Measurements from ENCODE around the gene USP10.

USP10 gene

GRCh38 chr16:84700446-84701300 is 873 bp downstream of the USP10 start:
- WGBS: 0% methylated on average over 15 of the region's 28 CpGs
- H2BK12ac ChIP-seq (ENCODE audit: low read length in 2 of 2): no peak overlapping the region

GRCh38 chr16:84703681-84704080 is 3.9 kb downstream of the USP10 start:
- no peak overlapping the region for H2BK12ac ChIP-seq (ENCODE audit: low read length in 2 of 2)
- peaks cover 0 to 2% of the 10 kb centered on the region in 2 experiments for H3K36me3 ChIP-seq (ENCODE audit: control insufficient read depth in 1 of 2, insufficient read depth in 2 of 2, low read depth in 1 of 2, low read length in 2 of 2)
- no peak overlapping the region for H2AFZ ChIP-seq (ENCODE audit: low read depth, low read length)
- no peak overlapping the region for H3K14ac ChIP-seq (ENCODE audit: low read length in 2 of 2)
- DNase-seq: peak; percentile 33
- no peak overlapping the region for H3K23ac ChIP-seq (ENCODE audit: low read length in 2 of 2)
- no peak overlapping the region for H2AK5ac ChIP-seq (ENCODE audit: low read length, severe bottlenecking)
- H2BK5ac ChIP-seq (ENCODE audit: low read depth, low read length, poor library complexity, severe bottlenecking): no peak overlapping the region
- H3K4ac ChIP-seq (ENCODE audit: low read depth in 1 of 2, low read length in 2 of 2): no peak overlapping the region
- H2BK15ac ChIP-seq (ENCODE audit: low read depth, poor library complexity, severe bottlenecking): no peak overlapping the region
- H4K91ac ChIP-seq (ENCODE audit: low read length): no peak overlapping the region
- H3K18ac ChIP-seq (ENCODE audit: low read depth in 1 of 2, low read length in 2 of 2): no peak overlapping the region
- no peaks in the 10 kb centered on the region for H3K27me3 ChIP-seq (ENCODE audit: control insufficient read depth in 1 of 2, insufficient read depth in 1 of 2, low read length in 2 of 2)
- no peak overlapping the region for H2BK120ac ChIP-seq (ENCODE audit: low read depth, low read length)
- peaks cover 3% of the 10 kb centered on the region for H3K79me1 ChIP-seq (replicated peaks; ENCODE audit: low read length, poor library complexity, severe bottlenecking)
- no peak overlapping the region for H3K4me2 ChIP-seq (ENCODE audit: low read length, poor library complexity, severe bottlenecking)
- 96% methylated on average over 8 of the region's 10 CpGs for WGBS
- no peak overlapping the region for H3K27ac ChIP-seq (ENCODE audit: low read length, poor library complexity, severe bottlenecking)
- H3K9me3 ChIP-seq (ENCODE audit: control insufficient read depth, low read length): no peaks in the 10 kb centered on the region
- H3K9ac ChIP-seq (ENCODE audit: low read length): no peak overlapping the region
- peaks cover 13% of the 10 kb centered on the region for H3K4me1 ChIP-seq (ENCODE audit: control insufficient read depth, insufficient read depth, low read depth, low read length)
- peak overlapping the region; percentile 19 for H4K8ac ChIP-seq (ENCODE audit: low read length)
- no peak overlapping the region for H3K4me3 ChIP-seq (ENCODE audit: insufficient read depth in 1 of 2, low read depth in 1 of 2, low read length in 2 of 2)

More at GRCh38 chr16:84700446-84701300, 873 bp downstream of the USP10 start:
- H3K9ac ChIP-seq (ENCODE audit: low read length): peak overlapping the region; percentile 93
- peak overlapping the region; percentile 1 for H3K27ac ChIP-seq (ENCODE audit: low read length, poor library complexity, severe bottlenecking)
- H2AK5ac ChIP-seq (ENCODE audit: low read length, severe bottlenecking): no peak overlapping the region
- no peak overlapping the region for H2BK5ac ChIP-seq (ENCODE audit: low read depth, low read length, poor library complexity, severe bottlenecking)
- peak overlapping the region; percentile 75 for H4K91ac ChIP-seq (ENCODE audit: low read length)
- H3K4ac ChIP-seq (ENCODE audit: low read depth in 1 of 2, low read length in 2 of 2): peak overlapping the region; percentile 54 to 81
- H3K9me3 ChIP-seq (ENCODE audit: control insufficient read depth, low read length): no peaks in the 10 kb centered on the region
- no peaks in the 10 kb centered on the region for H3K36me3 ChIP-seq (ENCODE audit: control insufficient read depth in 1 of 2, insufficient read depth in 2 of 2, low read depth in 1 of 2, low read length in 2 of 2)
- H3K79me1 ChIP-seq (replicated peaks; ENCODE audit: low read length, poor library complexity, severe bottlenecking): peaks cover 3% of the 10 kb centered on the region
- peak overlapping the region in 1 of 2 experiments; percentile 73 for H3K23ac ChIP-seq (ENCODE audit: low read length in 2 of 2)
- peaks cover 10% of the 10 kb centered on the region for H3K4me1 ChIP-seq (ENCODE audit: control insufficient read depth, insufficient read depth, low read depth, low read length)
- H3K18ac ChIP-seq (ENCODE audit: low read depth in 1 of 2, low read length in 2 of 2): peak overlapping the region; percentile 46 to 86
- H4K8ac ChIP-seq (ENCODE audit: low read length): no peak overlapping the region
- peak overlapping the region; percentile 18 for H2AFZ ChIP-seq (ENCODE audit: low read depth, low read length)
- H2BK15ac ChIP-seq (ENCODE audit: low read depth, poor library complexity, severe bottlenecking): no peak overlapping the region
- H2BK120ac ChIP-seq (ENCODE audit: low read depth, low read length): peak overlapping the region; percentile 79
- H3K4me3 ChIP-seq (ENCODE audit: insufficient read depth in 1 of 2, low read depth in 1 of 2, low read length in 2 of 2): peak overlapping the region; percentile 97 to 98
- H3K4me2 ChIP-seq (ENCODE audit: low read length, poor library complexity, severe bottlenecking): peak overlapping the region; percentile 83
- peak; percentile 64 for DNase-seq
- H3K27me3 ChIP-seq (ENCODE audit: control insufficient read depth in 1 of 2, insufficient read depth in 1 of 2, low read length in 2 of 2): no peaks in the 10 kb centered on the region
- no peak overlapping the region for H3K14ac ChIP-seq (ENCODE audit: low read length in 2 of 2)

GRCh38 chr16:84704253-84704652 is 4.5 kb downstream of the USP10 start:
- no peak overlapping the region for H3K18ac ChIP-seq (ENCODE audit: low read depth in 1 of 2, low read length in 2 of 2)
- H3K4ac ChIP-seq (ENCODE audit: low read depth in 1 of 2, low read length in 2 of 2): no peak overlapping the region
- H3K36me3 ChIP-seq (ENCODE audit: control insufficient read depth in 1 of 2, insufficient read depth in 2 of 2, low read depth in 1 of 2, low read length in 2 of 2): peaks cover 0 to 6% of the 10 kb centered on the region in 2 experiments
- no peak overlapping the region for H2BK5ac ChIP-seq (ENCODE audit: low read depth, low read length, poor library complexity, severe bottlenecking)
- no peak overlapping the region for H2AK5ac ChIP-seq (ENCODE audit: low read length, severe bottlenecking)
- no peak overlapping the region for H3K4me3 ChIP-seq (ENCODE audit: insufficient read depth in 1 of 2, low read depth in 1 of 2, low read length in 2 of 2)
- no peak overlapping the region for H2BK120ac ChIP-seq (ENCODE audit: low read depth, low read length)
- no peak overlapping the region for H3K14ac ChIP-seq (ENCODE audit: low read length in 2 of 2)
- no peak overlapping the region for H4K91ac ChIP-seq (ENCODE audit: low read length)
- no peak overlapping the region for H2BK15ac ChIP-seq (ENCODE audit: low read depth, poor library complexity, severe bottlenecking)
- no peak overlapping the region for H3K4me2 ChIP-seq (ENCODE audit: low read length, poor library complexity, severe bottlenecking)
- no peak overlapping the region for H3K27ac ChIP-seq (ENCODE audit: low read length, poor library complexity, severe bottlenecking)
- no peak overlapping the region for H4K8ac ChIP-seq (ENCODE audit: low read length)
- no peaks in the 10 kb centered on the region for H3K9me3 ChIP-seq (ENCODE audit: control insufficient read depth, low read length)
- 100% methylated on average over 1 of the region's 2 CpGs for WGBS
- no peaks in the 10 kb centered on the region for H3K27me3 ChIP-seq (ENCODE audit: control insufficient read depth in 1 of 2, insufficient read depth in 1 of 2, low read length in 2 of 2)
- peaks cover 1% of the 10 kb centered on the region for H3K79me1 ChIP-seq (replicated peaks; ENCODE audit: low read length, poor library complexity, severe bottlenecking)
- H2BK12ac ChIP-seq (ENCODE audit: low read length in 2 of 2): no peak overlapping the region
- H3K23ac ChIP-seq (ENCODE audit: low read length in 2 of 2): no peak overlapping the region
- no peak for DNase-seq
- no peak overlapping the region for H3K9ac ChIP-seq (ENCODE audit: low read length)
- H2AFZ ChIP-seq (ENCODE audit: low read depth, low read length): no peak overlapping the region
- H3K4me1 ChIP-seq (ENCODE audit: control insufficient read depth, insufficient read depth, low read depth, low read length): peaks cover 11% of the 10 kb centered on the region

GRCh38 chr16:84706856-84707255 is 7.1 kb downstream of the USP10 start:
- H2BK120ac ChIP-seq (ENCODE audit: low read depth, low read length): no peak overlapping the region
- no peak overlapping the region for H2BK5ac ChIP-seq (ENCODE audit: low read depth, low read length, poor library complexity, severe bottlenecking)
- H3K9ac ChIP-seq (ENCODE audit: low read length): no peak overlapping the region
- H2AFZ ChIP-seq (ENCODE audit: low read depth, low read length): no peak overlapping the region
- H3K4me2 ChIP-seq (ENCODE audit: low read length, poor library complexity, severe bottlenecking): no peak overlapping the region
- peaks cover 10% of the 10 kb centered on the region for H3K4me1 ChIP-seq (ENCODE audit: control insufficient read depth, insufficient read depth, low read depth, low read length)
- H2BK15ac ChIP-seq (ENCODE audit: low read depth, poor library complexity, severe bottlenecking): no peak overlapping the region
- no peak overlapping the region for H4K91ac ChIP-seq (ENCODE audit: low read length)
- DNase-seq: no peak
- no peaks in the 10 kb centered on the region for H3K27me3 ChIP-seq (ENCODE audit: control insufficient read depth in 1 of 2, insufficient read depth in 1 of 2, low read length in 2 of 2)
- no peaks in the 10 kb centered on the region for H3K9me3 ChIP-seq (ENCODE audit: control insufficient read depth, low read length)
- WGBS: no CpG with 5 or more reads among the region's 1 CpG
- H3K27ac ChIP-seq (ENCODE audit: low read length, poor library complexity, severe bottlenecking): no peak overlapping the region
- H2AK5ac ChIP-seq (ENCODE audit: low read length, severe bottlenecking): no peak overlapping the region
- no peaks in the 10 kb centered on the region for H3K79me1 ChIP-seq (replicated peaks; ENCODE audit: low read length, poor library complexity, severe bottlenecking)
- H3K4ac ChIP-seq (ENCODE audit: low read depth in 1 of 2, low read length in 2 of 2): no peak overlapping the region
- no peak overlapping the region for H3K4me3 ChIP-seq (ENCODE audit: insufficient read depth in 1 of 2, low read depth in 1 of 2, low read length in 2 of 2)
- H3K23ac ChIP-seq (ENCODE audit: low read length in 2 of 2): no peak overlapping the region
- no peak overlapping the region for H4K8ac ChIP-seq (ENCODE audit: low read length)
- H3K18ac ChIP-seq (ENCODE audit: low read depth in 1 of 2, low read length in 2 of 2): no peak overlapping the region
- H3K36me3 ChIP-seq (ENCODE audit: control insufficient read depth in 1 of 2, insufficient read depth in 2 of 2, low read depth in 1 of 2, low read length in 2 of 2): peaks cover 3 to 6% of the 10 kb centered on the region in 2 experiments
- no peak overlapping the region for H2BK12ac ChIP-seq (ENCODE audit: low read length in 2 of 2)
- no peak overlapping the region for H3K14ac ChIP-seq (ENCODE audit: low read length in 2 of 2)

All from mesenchymal stem cell (in vitro differentiated cells and primary cell).